ENCODE data around the gene NDST1. TPM values are rescaled to one million over a fixed set of nuclear protein-coding genes. Genes with fewer than 3 reads are reported as not detected.

The NDST1 gene
- total and polyA plus RNA-seq, 10 of the 15 experiments (the other 5 are each of a cell fraction or from before 2014, with no cell fraction given): 0.20 to 53.5 (median 12.9) TPM

DNA sequence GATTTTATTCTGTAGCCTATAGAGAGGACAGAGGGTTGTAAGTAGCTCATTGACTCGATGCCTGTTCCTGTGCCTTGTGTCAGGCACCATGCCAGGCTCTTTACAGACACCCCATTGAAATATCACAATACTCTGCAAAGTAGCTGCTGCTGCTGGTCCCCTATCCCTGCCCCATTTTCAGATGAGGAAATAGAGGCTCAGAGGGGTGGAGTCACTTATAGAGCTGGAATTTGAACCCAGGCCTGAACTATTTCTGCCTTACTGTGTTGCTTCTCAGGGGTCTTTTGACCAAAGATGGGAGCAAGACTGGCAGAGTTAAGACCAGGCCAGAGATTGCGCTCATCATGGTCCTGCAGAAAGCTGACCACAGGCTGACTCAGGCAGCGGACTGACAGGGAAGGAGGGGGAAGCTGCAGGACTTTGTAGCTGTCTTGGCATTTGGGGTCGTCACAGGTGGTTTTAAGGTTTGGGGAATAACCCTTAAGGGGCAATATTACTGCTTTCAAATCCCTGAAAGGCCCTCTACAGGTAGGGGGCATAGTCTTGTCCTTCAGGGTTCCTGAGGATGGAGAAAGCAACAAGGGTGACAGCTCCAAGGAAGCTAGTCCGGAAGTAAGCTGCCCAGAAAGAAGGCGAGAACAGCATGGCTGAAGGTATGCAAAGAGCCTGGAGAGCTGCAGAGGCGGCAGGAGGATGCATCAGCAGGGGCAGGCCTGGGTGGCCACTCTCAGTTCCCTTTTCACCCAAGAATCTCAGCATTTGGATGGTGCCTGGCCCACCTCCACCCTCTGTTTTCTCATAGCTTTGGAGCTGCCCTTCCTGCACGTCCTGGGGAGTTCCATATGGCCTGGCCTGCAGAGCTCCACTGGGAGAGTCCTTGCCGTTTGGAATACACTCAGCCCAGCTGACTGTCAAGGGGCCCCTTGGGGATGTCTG lies 18.3 kb upstream of the NDST1 start:
- no peaks in the 10 kb centered on the region for H4K20me1 ChIP-seq (ENCODE audit: control insufficient read depth, insufficient read depth)
- ChIA-PET POLR2A (interaction anchor here (0.5 to 2.6 kb wide), 11 partner anchors 8 to 635 kb away, joined by 3 to 25 read pairs (median 5); partner anchors contain the start of gene CD74), SMC1A (ENCODE audit: uncharacterized antibody, unreplicated experiment) (interaction anchor here (0.8 to 6.5 kb wide), 16 partner anchors 10 to 210 kb away, joined by 3 to 65 read pairs (median 6); no protein-coding TSS in a partner anchor), CTCF (interaction anchor here (0.6 to 8.4 kb wide), 27 partner anchors 9 to 751 kb away, joined by 3 to 132 read pairs (median 4); partner anchors contain the start of genes CD74, RBM22 and RPS14), RAD21 (ENCODE audit: unreplicated experiment) (interaction anchor here (0.8 to 10.2 kb wide), 12 partner anchors 9 to 137 kb away, joined by 3 to 143 read pairs (median 5); no protein-coding TSS in a partner anchor)
- peak overlapping the region; percentile 88 for H3K4me2 ChIP-seq (ENCODE audit: control insufficient read depth, insufficient read depth)
- H3K36me3 ChIP-seq (ENCODE audit: control insufficient read depth in 2 of 2, insufficient read depth in 2 of 2, low read length in 1 of 2): peaks cover 0 to 4% of the 10 kb centered on the region in 2 experiments; a peak in 2 of 4 replicates
- WGBS (ENCODE audit: insufficient coverage, insufficient replicate concordance, low lambda C conversion rate, missing lambda C conversion rate): 24% methylated on average over 9 of the region's 9 CpGs
- peak overlapping the region; percentile 39; the same call in 1 of the 2 replicates for H3K9ac ChIP-seq (ENCODE audit: control insufficient read depth, insufficient read depth, low read length)
- H3K4me1 ChIP-seq (ENCODE audit: control insufficient read depth, insufficient read depth, low read length): peaks cover 47% of the 10 kb centered on the region
- ATAC-seq: peak; percentile 85
- in situ Hi-C loops (cut with MboI) (no loop called here), intact Hi-C loops (cut with micrococcal nuclease; ENCODE audit: unreplicated experiment) (loop anchor here (1.0 to 10.0 kb wide), 3 partner anchors 9 to 295 kb away; no protein-coding TSS in a partner anchor)
- peak; percentile 56 for DNase-seq (ENCODE audit: low read depth, low spot score)
- peak overlapping the region; percentile 72 for H3K27ac ChIP-seq (ENCODE audit: control insufficient read depth, insufficient read depth)
- peak overlapping the region; percentile 37 for H2AFZ ChIP-seq (ENCODE audit: control insufficient read depth, low read depth, low read length)
- H3K79me2 ChIP-seq (ENCODE audit: control insufficient read depth, insufficient read depth, low read length): peaks cover 61% of the 10 kb centered on the region
- no peaks in the 10 kb centered on the region for H3K27me3 ChIP-seq (replicated peaks in 1 of 2; ENCODE audit: control insufficient read depth in 2 of 2, insufficient read depth in 2 of 2, low read length in 1 of 2)
- FAIRE-seq: peak; percentile 85
- H3K4me3 ChIP-seq: peak overlapping the region; percentile 88
- BruUV-seq (replicated peaks): TSS peak; percentile 39
- no peaks in the 10 kb centered on the region for H3K9me3 ChIP-seq (replicated peaks; ENCODE audit: control insufficient read depth, insufficient read depth, low read length)
- TF ChIP-seq, protein P1, sequence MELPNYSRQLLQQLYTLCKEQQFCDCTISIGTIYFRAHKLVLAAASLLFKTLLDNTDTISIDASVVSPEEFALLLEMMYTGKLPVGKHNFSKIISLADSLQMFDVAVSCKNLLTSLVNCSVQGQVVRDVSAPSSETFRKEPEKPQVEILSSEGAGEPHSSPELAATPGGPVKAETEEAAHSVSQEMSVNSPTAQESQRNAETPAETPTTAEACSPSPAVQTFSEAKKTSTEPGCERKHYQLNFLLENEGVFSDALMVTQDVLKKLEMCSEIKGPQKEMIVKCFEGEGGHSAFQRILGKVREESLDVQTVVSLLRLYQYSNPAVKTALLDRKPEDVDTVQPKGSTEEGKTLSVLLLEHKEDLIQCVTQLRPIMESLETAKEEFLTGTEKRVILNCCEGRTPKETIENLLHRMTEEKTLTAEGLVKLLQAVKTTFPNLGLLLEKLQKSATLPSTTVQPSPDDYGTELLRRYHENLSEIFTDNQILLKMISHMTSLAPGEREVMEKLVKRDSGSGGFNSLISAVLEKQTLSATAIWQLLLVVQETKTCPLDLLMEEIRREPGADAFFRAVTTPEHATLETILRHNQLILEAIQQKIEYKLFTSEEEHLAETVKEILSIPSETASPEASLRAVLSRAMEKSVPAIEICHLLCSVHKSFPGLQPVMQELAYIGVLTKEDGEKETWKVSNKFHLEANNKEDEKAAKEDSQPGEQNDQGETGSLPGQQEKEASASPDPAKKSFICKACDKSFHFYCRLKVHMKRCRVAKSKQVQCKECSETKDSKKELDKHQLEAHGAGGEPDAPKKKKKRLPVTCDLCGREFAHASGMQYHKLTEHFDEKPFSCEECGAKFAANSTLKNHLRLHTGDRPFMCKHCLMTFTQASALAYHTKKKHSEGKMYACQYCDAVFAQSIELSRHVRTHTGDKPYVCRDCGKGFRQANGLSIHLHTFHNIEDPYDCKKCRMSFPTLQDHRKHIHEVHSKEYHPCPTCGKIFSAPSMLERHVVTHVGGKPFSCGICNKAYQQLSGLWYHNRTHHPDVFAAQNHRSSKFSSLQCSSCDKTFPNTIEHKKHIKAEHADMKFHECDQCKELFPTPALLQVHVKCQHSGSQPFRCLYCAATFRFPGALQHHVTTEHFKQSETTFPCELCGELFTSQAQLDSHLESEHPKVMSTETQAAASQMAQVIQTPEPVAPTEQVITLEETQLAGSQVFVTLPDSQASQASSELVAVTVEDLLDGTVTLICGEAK (IDR thresholded peaks at IDR 0.05; ENCODE audit: borderline replicate concordance): no peak
- peak; percentile 78; the same call in 1 of the 2 replicates for TF ChIP-seq ZNF207 (IDR thresholded peaks at IDR 0.05; ENCODE audit: borderline replicate concordance)
- TF ChIP-seq, protein P2, sequence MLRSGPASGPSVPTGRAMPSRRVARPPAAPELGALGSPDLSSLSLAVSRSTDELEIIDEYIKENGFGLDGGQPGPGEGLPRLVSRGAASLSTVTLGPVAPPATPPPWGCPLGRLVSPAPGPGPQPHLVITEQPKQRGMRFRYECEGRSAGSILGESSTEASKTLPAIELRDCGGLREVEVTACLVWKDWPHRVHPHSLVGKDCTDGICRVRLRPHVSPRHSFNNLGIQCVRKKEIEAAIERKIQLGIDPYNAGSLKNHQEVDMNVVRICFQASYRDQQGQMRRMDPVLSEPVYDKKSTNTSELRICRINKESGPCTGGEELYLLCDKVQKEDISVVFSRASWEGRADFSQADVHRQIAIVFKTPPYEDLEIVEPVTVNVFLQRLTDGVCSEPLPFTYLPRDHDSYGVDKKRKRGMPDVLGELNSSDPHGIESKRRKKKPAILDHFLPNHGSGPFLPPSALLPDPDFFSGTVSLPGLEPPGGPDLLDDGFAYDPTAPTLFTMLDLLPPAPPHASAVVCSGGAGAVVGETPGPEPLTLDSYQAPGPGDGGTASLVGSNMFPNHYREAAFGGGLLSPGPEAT (IDR thresholded peaks at IDR 0.05; ENCODE audit: low read depth): peak; percentile 82
- TF ChIP-seq GATAD2B (conservative IDR thresholded peaks at IDR 0.05; ENCODE audit: low read depth): peak; percentile 85
- TF ChIP-seq BCL11A (IDR thresholded peaks at IDR 0.05; ENCODE audit: low read depth, low read length): 0 out of 2 replicates have a peak, but pooled peaks have one; percentile 16
- peak; percentile 36; the same call in 1 of the 2 replicates for TF ChIP-seq PML (IDR thresholded peaks at IDR 0.05; ENCODE audit: low read length)
- TF ChIP-seq YY1 (IDR thresholded peaks at IDR 0.05; ENCODE audit: low read depth, low read length): peak; percentile 76
- TF ChIP-seq, protein P3, sequence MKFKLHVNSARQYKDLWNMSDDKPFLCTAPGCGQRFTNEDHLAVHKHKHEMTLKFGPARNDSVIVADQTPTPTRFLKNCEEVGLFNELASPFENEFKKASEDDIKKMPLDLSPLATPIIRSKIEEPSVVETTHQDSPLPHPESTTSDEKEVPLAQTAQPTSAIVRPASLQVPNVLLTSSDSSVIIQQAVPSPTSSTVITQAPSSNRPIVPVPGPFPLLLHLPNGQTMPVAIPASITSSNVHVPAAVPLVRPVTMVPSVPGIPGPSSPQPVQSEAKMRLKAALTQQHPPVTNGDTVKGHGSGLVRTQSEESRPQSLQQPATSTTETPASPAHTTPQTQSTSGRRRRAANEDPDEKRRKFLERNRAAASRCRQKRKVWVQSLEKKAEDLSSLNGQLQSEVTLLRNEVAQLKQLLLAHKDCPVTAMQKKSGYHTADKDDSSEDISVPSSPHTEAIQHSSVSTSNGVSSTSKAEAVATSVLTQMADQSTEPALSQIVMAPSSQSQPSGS (IDR thresholded peaks at IDR 0.05; ENCODE audit: low read length): no peak; the same call in 1 of the 2 replicates
- 0 out of 2 replicates have a peak, but pooled peaks have one; percentile 34 for TF ChIP-seq TCF3 (IDR thresholded peaks at IDR 0.05; ENCODE audit: borderline replicate concordance, insufficient read depth, low read depth, low read length)
- no peak for TF ChIP-seq TARDBP (IDR thresholded peaks at IDR 0.05; ENCODE audit: borderline replicate concordance)
- TF ChIP-seq, protein P4, sequence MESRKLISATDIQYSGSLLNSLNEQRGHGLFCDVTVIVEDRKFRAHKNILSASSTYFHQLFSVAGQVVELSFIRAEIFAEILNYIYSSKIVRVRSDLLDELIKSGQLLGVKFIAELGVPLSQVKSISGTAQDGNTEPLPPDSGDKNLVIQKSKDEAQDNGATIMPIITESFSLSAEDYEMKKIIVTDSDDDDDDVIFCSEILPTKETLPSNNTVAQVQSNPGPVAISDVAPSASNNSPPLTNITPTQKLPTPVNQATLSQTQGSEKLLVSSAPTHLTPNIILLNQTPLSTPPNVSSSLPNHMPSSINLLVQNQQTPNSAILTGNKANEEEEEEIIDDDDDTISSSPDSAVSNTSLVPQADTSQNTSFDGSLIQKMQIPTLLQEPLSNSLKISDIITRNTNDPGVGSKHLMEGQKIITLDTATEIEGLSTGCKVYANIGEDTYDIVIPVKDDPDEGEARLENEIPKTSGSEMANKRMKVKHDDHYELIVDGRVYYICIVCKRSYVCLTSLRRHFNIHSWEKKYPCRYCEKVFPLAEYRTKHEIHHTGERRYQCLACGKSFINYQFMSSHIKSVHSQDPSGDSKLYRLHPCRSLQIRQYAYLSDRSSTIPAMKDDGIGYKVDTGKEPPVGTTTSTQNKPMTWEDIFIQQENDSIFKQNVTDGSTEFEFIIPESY (IDR thresholded peaks at IDR 0.05): no peak

Measured in GM12878 (cell line).